ENCODE results near the gene GABBR2. TPM values are rescaled to one million over a fixed set of nuclear protein-coding genes. Genes with fewer than 3 reads are reported as not detected.

Gene GABBR2
- total and polyA plus RNA-seq, 2 of the 8 experiments (the other 6 are each of a cell fraction or from before 2014, with no cell fraction given): 0.50 to 1.2 TPM

- TF ChIP-seq POU5F1 (IDR thresholded peaks at IDR 0.05; ENCODE audit: low read depth, low read length) (no peak), SRF (IDR thresholded peaks at IDR 0.05; ENCODE audit: low read depth, low read length) (no peak), KDM5A (IDR thresholded peaks at IDR 0.05; ENCODE audit: low read length) (no peak)
These were observed 118.6 kb downstream of the GABBR2 start (continued) for GRCh38 chr9:98590101-98590500.

All from H1 (cell line).